ENCODE results near the gene SEMA3C. TPM values are rescaled to one million over a fixed set of nuclear protein-coding genes. Genes with fewer than 3 reads are reported as not detected.

SEMA3C gene
- total and polyA plus RNA-seq, 2 donors (not counting 3 experiments of a cell fraction or from before 2014, with no cell fraction given): 0.01 to 0.09 TPM

DNA sequence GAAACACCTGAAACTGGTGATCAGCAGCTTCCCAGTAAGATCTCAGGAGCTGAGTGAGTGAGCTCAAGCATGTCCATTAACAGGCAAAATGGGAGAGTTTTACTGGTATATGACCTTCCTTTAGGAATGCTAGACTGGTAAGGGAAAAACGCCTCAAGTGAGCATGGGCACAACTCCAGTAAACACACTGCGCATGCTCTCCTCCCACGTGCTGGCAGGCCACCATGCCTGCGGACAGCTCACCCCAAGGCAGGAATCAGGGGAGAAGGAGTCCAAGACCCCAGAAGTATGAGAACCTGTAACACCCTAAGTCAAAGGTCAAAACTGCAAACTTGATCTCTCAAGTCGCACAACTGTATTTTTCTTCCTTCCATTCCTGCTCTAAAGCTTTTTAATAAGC, 152.1 kb downstream of the SEMA3C start:
- Histone ChIP-seq H3K79me2 (ENCODE audit: control insufficient read depth, insufficient read depth, low read length) (no peaks in the 10 kb centered on the region), H4K20me1 (replicated peaks; ENCODE audit: control insufficient read depth, extremely low read depth, insufficient read depth, low read length) (no peaks in the 10 kb centered on the region), H3K4me2 (ENCODE audit: insufficient read depth, low read length) (no peak overlapping the region), H3K36me3 (ENCODE audit: control insufficient read depth in 2 of 2, extremely low read depth in 1 of 2, insufficient read depth in 2 of 2, low read length in 2 of 2) (no peaks in the 10 kb centered on the region), H3K4me1 (ENCODE audit: control insufficient read depth, extremely low read depth, insufficient read depth, low read length) (no peaks in the 10 kb centered on the region), H3K27ac (ENCODE audit: insufficient read depth, low read depth, low read length) (no peak overlapping the region), H3K9me3 (replicated peaks; ENCODE audit: control insufficient read depth, insufficient read depth, low read length) (no peaks in the 10 kb centered on the region), H2AFZ (ENCODE audit: low read depth, low read length) (no peak overlapping the region), H3K27me3 (ENCODE audit: control insufficient read depth in 2 of 2, insufficient read depth in 2 of 2, low read length in 2 of 2) (no peaks in the 10 kb centered on the region), H3K9ac (replicated peaks; ENCODE audit: extremely low read depth, insufficient read depth, low read length) (no peak overlapping the region), H3K9me1 (replicated peaks; ENCODE audit: control insufficient read depth, extremely low read depth, insufficient read depth, low read length) (no peaks in the 10 kb centered on the region), H3K4me3 (replicated peaks in 1 of 3; ENCODE audit: insufficient read depth in 1 of 3, low read depth in 1 of 3, low read length in 3 of 3) (no peak overlapping the region)
- dilution Hi-C loops (cut with MboI; ENCODE audit: extremely low pct_ligation_motif_present, low sequenced_read_pairs): no loop called here
- FAIRE-seq (no peak), DNase-seq (ENCODE audit: low read depth, low spot score) (no peak)
- TF ChIP-seq POLR2A (IDR thresholded peaks at IDR 0.05; ENCODE audit: low read depth, low read length) (no peak), MYC (IDR thresholded peaks at IDR 0.05; ENCODE audit: low read depth, low read length) (no peak), EZH2 (IDR thresholded peaks at IDR 0.05; ENCODE audit: borderline replicate concordance, low read depth, low read length, severe bottlenecking) (no peak), GATA2 (IDR thresholded peaks at IDR 0.05; ENCODE audit: insufficient read depth, insufficient read length, low read depth, low read length) (no peak), JUN (IDR thresholded peaks at IDR 0.05; ENCODE audit: borderline replicate concordance, insufficient read depth, insufficient read length, low read depth) (no peak), FOS (IDR thresholded peaks at IDR 0.05; ENCODE audit: borderline replicate concordance, insufficient read depth, low read length) (no peak), POLR2AphosphoS5 (IDR thresholded peaks at IDR 0.05; ENCODE audit: insufficient read depth, low read depth, low read length) (no peak)
- TF ChIP-seq, protein P1, sequence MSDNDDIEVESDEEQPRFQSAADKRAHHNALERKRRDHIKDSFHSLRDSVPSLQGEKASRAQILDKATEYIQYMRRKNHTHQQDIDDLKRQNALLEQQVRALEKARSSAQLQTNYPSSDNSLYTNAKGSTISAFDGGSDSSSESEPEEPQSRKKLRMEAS (IDR thresholded peaks at IDR 0.05; ENCODE audit: insufficient read depth, insufficient read length): no peak
- TF ChIP-seq, protein P2, sequence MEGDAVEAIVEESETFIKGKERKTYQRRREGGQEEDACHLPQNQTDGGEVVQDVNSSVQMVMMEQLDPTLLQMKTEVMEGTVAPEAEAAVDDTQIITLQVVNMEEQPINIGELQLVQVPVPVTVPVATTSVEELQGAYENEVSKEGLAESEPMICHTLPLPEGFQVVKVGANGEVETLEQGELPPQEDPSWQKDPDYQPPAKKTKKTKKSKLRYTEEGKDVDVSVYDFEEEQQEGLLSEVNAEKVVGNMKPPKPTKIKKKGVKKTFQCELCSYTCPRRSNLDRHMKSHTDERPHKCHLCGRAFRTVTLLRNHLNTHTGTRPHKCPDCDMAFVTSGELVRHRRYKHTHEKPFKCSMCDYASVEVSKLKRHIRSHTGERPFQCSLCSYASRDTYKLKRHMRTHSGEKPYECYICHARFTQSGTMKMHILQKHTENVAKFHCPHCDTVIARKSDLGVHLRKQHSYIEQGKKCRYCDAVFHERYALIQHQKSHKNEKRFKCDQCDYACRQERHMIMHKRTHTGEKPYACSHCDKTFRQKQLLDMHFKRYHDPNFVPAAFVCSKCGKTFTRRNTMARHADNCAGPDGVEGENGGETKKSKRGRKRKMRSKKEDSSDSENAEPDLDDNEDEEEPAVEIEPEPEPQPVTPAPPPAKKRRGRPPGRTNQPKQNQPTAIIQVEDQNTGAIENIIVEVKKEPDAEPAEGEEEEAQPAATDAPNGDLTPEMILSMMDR (IDR thresholded peaks at IDR 0.05; ENCODE audit: extremely low read depth in 1 of 2, insufficient read depth in 1 of 2, low read depth in 1 of 2, low read length in 2 of 2): no peak
- intact Hi-C loops (cut with micrococcal nuclease): no loop called here
- ChIA-PET POLR2A (no interaction called here), CTCF (no interaction called here)
- no TSS peak for BruUV-seq (replicated peaks)
